GM21367 (cell line): Measurements from ENCODE around the gene TMEM30B.
A peak's percentile ranks its signal among the peaks of the same experiment; 100 is the strongest.
"Not testable (repeated sequence)": the region's sequence is repeated elsewhere in the genome, so short reads cannot be mapped to it uniquely, and the experiment has no call there.

Source experiments
- ATAC-seq: cut with Tn5 transposase; IDR thresholded peaks from one replicate; pipeline ENCODE4 v1.9.1; 2021; ENCODE audit not compliant: unreplicated experiment

The TMEM30B gene

GRCh38 chr14:61266891-61267740 is 14.0 kb downstream of the TMEM30B start:
- ATAC-seq, result no peak

- no peak for ATAC-seq
Measured at GRCh38 chr14:61266436-61266835, 14.7 kb downstream of the TMEM30B start.

GRCh38 chr14:61264651-61265050 is 16.5 kb downstream of the TMEM30B start:
- ATAC-seq, result no peak

- ATAC-seq, result no peak
Measured at GRCh38 chr14:61264010-61264571, 17.0 kb downstream of the TMEM30B start.

GRCh38 chr14:61262082-61262481 is 19.1 kb downstream of the TMEM30B start:
- no peak for ATAC-seq

GRCh38 chr14:61260939-61261776 is 20.0 kb downstream of the TMEM30B start:
- ATAC-seq, result no peak

GRCh38 chr14:61258985-61259384 is 22.2 kb downstream of the TMEM30B start:
- ATAC-seq, result no peak

- ATAC-seq, result no peak
Measured at GRCh38 chr14:61257469-61258057, 23.6 kb downstream of the TMEM30B start.

GRCh38 chr14:61256826-61257468 is 24.2 kb downstream of the TMEM30B start:
- ATAC-seq, result no peak

GRCh38 chr14:61255968-61256367 is 25.2 kb downstream of the TMEM30B start:
- no peak for ATAC-seq

- ATAC-seq, result no peak
Measured at GRCh38 chr14:61254808-61255526, 26.2 kb downstream of the TMEM30B start.

- no peak for ATAC-seq
Measured at GRCh38 chr14:61253064-61253738, 27.9 kb downstream of the TMEM30B start.

- peak; percentile 94 for ATAC-seq
Measured at GRCh38 chr14:61252369-61253063, 28.6 kb downstream of the TMEM30B start.

GRCh38 chr14:61250063-61250462 is 31.1 kb downstream of the TMEM30B start:
- no peak for ATAC-seq

- ATAC-seq, result no peak
Measured at GRCh38 chr14:61247935-61248334, 33.2 kb downstream of the TMEM30B start.

- ATAC-seq, result no peak
Measured at GRCh38 chr14:61246721-61247120, 34.4 kb downstream of the TMEM30B start.

- no peak for ATAC-seq
Measured at GRCh38 chr14:61244009-61244408, 37.1 kb downstream of the TMEM30B start.

GRCh38 chr14:61240206-61240605 is 40.9 kb downstream of the TMEM30B start:
- ATAC-seq, result no peak

- not testable (repeated sequence) for ATAC-seq
Measured at GRCh38 chr14:61239285-61239684, 41.9 kb downstream of the TMEM30B start.
